Activated naive CD8-positive, alpha-beta T cell treated with anti-CD3 and anti-CD28 coated beads, Interleukin-2, amount 10 ng/mL, durations not matched to agents 7 days and 5 days (primary cell): ENCODE results near the gene MAP4. TPM values are rescaled to one million over a fixed set of nuclear protein-coding genes. Genes with fewer than 3 reads are reported as not detected.

Experiments
- ATAC-seq: fragments of 150-1000 bp; cut with Tn5 transposase; one replicate; pipeline ENCODE4 v1.10.0; 2021; ENCODE audit warnings: low read depth, moderate library complexity
- POLR2A ChIA-PET: fragments of 350-600 bp; sonication (Branson Sonifier 250); formaldehyde crosslinking; loops from one replicate; lab custom pipeline; 2021; ENCODE audit warnings: antibody characterized with exemption; lab: Charles Lee
- DNase-seq: peaks from one replicate; pipeline ENCODE4 v3.0.0; 2021
- H3K27ac Mint-ChIP-seq: one replicate; pipeline ENCODE4 v1.8.0; 2022; ENCODE audit warnings: mild to moderate bottlenecking, mixed read lengths
- H3K27me3 Mint-ChIP-seq: one replicate; pipeline ENCODE4 v1.8.0; 2022; ENCODE audit warnings: mild to moderate bottlenecking, moderate library complexity, mixed read lengths
- H3K36me3 Mint-ChIP-seq: one replicate; pipeline ENCODE4 v1.8.0; 2021; ENCODE audit warnings: mild to moderate bottlenecking, mixed read lengths
- H3K4me1 Mint-ChIP-seq: one replicate; pipeline ENCODE4 v1.8.0; 2021; ENCODE audit warnings: mixed read lengths
- H3K4me3 Mint-ChIP-seq: one replicate; pipeline ENCODE4 v1.8.0; 2022; ENCODE audit warnings: mild to moderate bottlenecking, moderate library complexity, mixed read lengths
- H3K9me3 Mint-ChIP-seq: one replicate; pipeline ENCODE4 v1.8.0; 2021; ENCODE audit warnings: mixed read lengths
- total RNA-seq, 2 experiments: library from RNA; stranded (reverse); gene quantifications; one replicate each; pipeline ENCODE4 v1.2.3, GENCODE V29; 2021

MAP4 gene
- total RNA-seq, 2 experiments from 2014 or later: 118 to 119 TPM

DNA sequence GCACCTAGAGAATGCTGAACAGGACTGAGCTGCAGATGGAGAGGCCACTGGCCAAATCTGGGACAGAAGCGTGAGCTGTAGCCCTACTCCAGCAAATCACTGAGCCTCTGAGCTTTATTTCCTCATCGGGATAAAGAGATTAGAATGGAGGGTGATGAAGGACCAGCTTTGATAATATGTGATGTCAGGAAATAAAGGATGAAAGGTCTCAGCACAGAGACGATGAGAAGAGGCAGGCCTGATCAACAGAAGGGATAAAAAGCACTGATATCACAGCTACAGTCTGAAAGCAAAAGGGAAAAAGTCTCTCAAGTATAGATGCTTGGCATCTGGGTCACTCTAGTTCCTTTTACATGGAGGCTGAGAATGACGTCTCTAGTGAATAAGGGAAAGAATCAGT is 143.3 kb downstream of the MAP4 start:
- H3K4me3 Mint-ChIP-seq: no peak overlapping the region
- POLR2A ChIA-PET: no interaction called here
- no peak for ATAC-seq
- no peak overlapping the region for H3K27ac Mint-ChIP-seq
- peaks cover 10% of the 10 kb centered on the region for H3K4me1 Mint-ChIP-seq
- no peaks in the 10 kb centered on the region for H3K27me3 Mint-ChIP-seq
- peaks cover 31% of the 10 kb centered on the region for H3K36me3 Mint-ChIP-seq
- no peak for DNase-seq
- no peaks in the 10 kb centered on the region for H3K9me3 Mint-ChIP-seq

- DNase-seq (no peak), ATAC-seq (no peak)
- Mint-ChIP-seq H3K4me3 (no peak overlapping the region), H3K27ac (no peak overlapping the region), H3K9me3 (no peaks in the 10 kb centered on the region), H3K36me3 (peaks cover 29% of the 10 kb centered on the region), H3K27me3 (no peaks in the 10 kb centered on the region), H3K4me1 (peaks cover 1% of the 10 kb centered on the region)
- POLR2A ChIA-PET: no interaction called here
These were observed 144.8 kb downstream of the MAP4 start for GRCh38 chr3:47871389-47871788.

GRCh38 chr3:47870702-47871260 is 145.4 kb downstream of the MAP4 start:
- H3K27ac Mint-ChIP-seq: no peak overlapping the region
- POLR2A ChIA-PET: no interaction called here
- ATAC-seq (no peak), DNase-seq (no peak)
- H3K27me3 Mint-ChIP-seq: no peaks in the 10 kb centered on the region
- peaks cover 1% of the 10 kb centered on the region for H3K4me1 Mint-ChIP-seq
- H3K36me3 Mint-ChIP-seq: peaks cover 34% of the 10 kb centered on the region
- H3K4me3 Mint-ChIP-seq: no peak overlapping the region
- no peaks in the 10 kb centered on the region for H3K9me3 Mint-ChIP-seq

DNA sequence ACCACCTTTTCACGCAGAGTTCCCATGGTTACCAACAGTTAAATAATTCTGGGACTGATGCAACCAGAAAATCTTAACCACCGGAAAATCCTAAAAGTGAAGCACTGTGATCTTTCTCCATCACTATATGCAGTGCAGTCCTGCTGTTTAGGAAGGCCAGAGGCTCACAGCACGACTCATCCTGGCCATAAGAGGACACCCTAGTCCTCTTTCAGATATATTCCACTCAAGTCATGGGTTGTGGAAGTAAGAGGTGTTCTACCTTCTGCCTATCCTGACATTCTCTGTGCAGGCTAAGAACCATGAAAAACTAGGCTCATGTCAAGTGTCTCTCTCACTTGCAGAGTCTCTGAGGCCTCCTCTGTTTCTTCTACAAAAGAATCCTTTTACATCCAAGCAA is 146.1 kb downstream of the MAP4 start:
- no peak for DNase-seq
- no peak overlapping the region for H3K4me3 Mint-ChIP-seq
- no peaks in the 10 kb centered on the region for H3K27me3 Mint-ChIP-seq
- peaks cover 1% of the 10 kb centered on the region for H3K4me1 Mint-ChIP-seq
- POLR2A ChIA-PET: no interaction called here
- H3K36me3 Mint-ChIP-seq: peaks cover 34% of the 10 kb centered on the region
- no peak for ATAC-seq
- no peak overlapping the region for H3K27ac Mint-ChIP-seq
- no peaks in the 10 kb centered on the region for H3K9me3 Mint-ChIP-seq

GRCh38 chr3:47868306-47868705 is 147.9 kb downstream of the MAP4 start:
- POLR2A ChIA-PET: no interaction called here
- Mint-ChIP-seq H3K27ac (no peak overlapping the region), H3K4me1 (peaks cover 1% of the 10 kb centered on the region), H3K36me3 (peaks cover 31% of the 10 kb centered on the region), H3K4me3 (no peak overlapping the region), H3K9me3 (no peaks in the 10 kb centered on the region), H3K27me3 (no peaks in the 10 kb centered on the region)
- ATAC-seq: no peak
- DNase-seq: no peak

DNA sequence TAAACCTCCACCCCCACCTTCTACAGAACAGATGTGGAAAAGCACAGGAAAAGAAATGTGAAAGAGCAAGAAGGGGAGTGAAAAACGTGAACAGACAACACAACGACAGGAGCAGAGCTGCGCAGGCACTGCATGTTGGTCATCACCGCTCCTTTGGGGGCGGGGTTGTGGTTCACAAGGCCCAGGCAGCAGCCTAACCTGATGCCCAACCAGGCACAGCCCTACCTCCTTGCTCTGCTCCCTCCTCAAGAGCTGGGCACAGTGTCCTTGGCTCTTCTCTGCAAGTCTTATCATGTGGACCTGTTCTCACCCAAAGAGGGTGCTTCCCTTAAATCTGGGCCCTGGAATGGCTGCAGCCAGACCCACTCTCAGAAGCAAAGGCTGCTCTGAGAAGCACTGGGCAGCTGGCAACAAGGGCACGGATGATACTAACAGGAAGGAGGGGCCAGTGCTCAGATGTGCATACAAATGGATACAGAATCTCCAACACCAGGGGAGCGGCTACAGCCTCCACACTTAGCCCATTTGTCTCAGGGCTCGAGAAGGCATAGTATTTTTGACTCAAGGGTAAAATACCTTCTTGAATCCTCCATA is 148.7 kb downstream of the MAP4 start:
- H3K4me3 Mint-ChIP-seq: no peak overlapping the region
- peaks cover 1% of the 10 kb centered on the region for H3K4me1 Mint-ChIP-seq
- peaks cover 31% of the 10 kb centered on the region for H3K36me3 Mint-ChIP-seq
- H3K27me3 Mint-ChIP-seq: no peaks in the 10 kb centered on the region
- ATAC-seq: no peak
- DNase-seq: no peak
- H3K27ac Mint-ChIP-seq: peak overlapping the region; percentile 42
- no peaks in the 10 kb centered on the region for H3K9me3 Mint-ChIP-seq
- POLR2A ChIA-PET: no interaction called here

DNA sequence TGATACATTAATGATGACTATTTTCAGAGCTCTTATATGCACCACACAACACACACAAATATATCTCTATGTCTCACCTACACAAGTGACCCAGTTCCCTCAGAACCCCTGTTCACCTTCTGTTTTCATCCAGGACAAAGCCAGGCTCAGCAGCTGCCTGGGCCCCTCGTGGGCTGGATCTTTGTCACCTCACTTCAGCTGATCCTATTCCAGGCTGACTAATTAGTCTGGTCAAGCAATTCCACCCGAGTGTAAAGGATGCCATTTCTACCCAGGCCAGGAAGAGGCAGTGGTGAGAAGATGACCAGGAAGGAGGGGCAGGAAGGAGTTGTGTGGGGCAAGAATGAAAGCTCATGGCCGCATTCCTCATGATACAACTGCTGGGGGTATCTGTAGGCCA is 151.0 kb downstream of the MAP4 start:
- DNase-seq: no peak
- Mint-ChIP-seq H3K4me3 (no peak overlapping the region), H3K27me3 (no peaks in the 10 kb centered on the region), H3K36me3 (peaks cover 24% of the 10 kb centered on the region), H3K27ac (peak overlapping the region; percentile 35), H3K9me3 (no peaks in the 10 kb centered on the region), H3K4me1 (peaks cover 1% of the 10 kb centered on the region)
- POLR2A ChIA-PET: no interaction called here
- ATAC-seq: no peak

- POLR2A ChIA-PET: no interaction called here
- ATAC-seq: no peak
- Mint-ChIP-seq H3K9me3 (no peaks in the 10 kb centered on the region), H3K36me3 (peaks cover 15% of the 10 kb centered on the region), H3K4me1 (no peaks in the 10 kb centered on the region), H3K27me3 (no peaks in the 10 kb centered on the region), H3K4me3 (no peak overlapping the region), H3K27ac (no peak overlapping the region)
- DNase-seq: no peak
These were observed 152.7 kb downstream of the MAP4 start for GRCh38 chr3:47863391-47864128.

GRCh38 chr3:47859956-47860605 is 156.1 kb downstream of the MAP4 start:
- DNase-seq: no peak
- no peak for ATAC-seq
- H3K9me3 Mint-ChIP-seq: no peaks in the 10 kb centered on the region
- peaks cover 9% of the 10 kb centered on the region for H3K36me3 Mint-ChIP-seq
- H3K27ac Mint-ChIP-seq: no peak overlapping the region
- H3K4me1 Mint-ChIP-seq: no peaks in the 10 kb centered on the region
- no peak overlapping the region for H3K4me3 Mint-ChIP-seq
- POLR2A ChIA-PET: no interaction called here
- no peaks in the 10 kb centered on the region for H3K27me3 Mint-ChIP-seq

- POLR2A ChIA-PET: no interaction called here
- ATAC-seq (no peak), DNase-seq (no peak)
- Mint-ChIP-seq H3K9me3 (no peaks in the 10 kb centered on the region), H3K4me1 (no peaks in the 10 kb centered on the region), H3K27ac (no peak overlapping the region), H3K27me3 (no peaks in the 10 kb centered on the region), H3K4me3 (no peak overlapping the region), H3K36me3 (peaks cover 13% of the 10 kb centered on the region)
These were observed 159.1 kb downstream of the MAP4 start for GRCh38 chr3:47857151-47857550.

- no peak overlapping the region for H3K27ac Mint-ChIP-seq
- H3K4me1 Mint-ChIP-seq: no peaks in the 10 kb centered on the region
- H3K4me3 Mint-ChIP-seq: no peak overlapping the region
These were observed 159.5 kb downstream of the MAP4 start for GRCh38 chr3:47856669-47857068.

DNA sequence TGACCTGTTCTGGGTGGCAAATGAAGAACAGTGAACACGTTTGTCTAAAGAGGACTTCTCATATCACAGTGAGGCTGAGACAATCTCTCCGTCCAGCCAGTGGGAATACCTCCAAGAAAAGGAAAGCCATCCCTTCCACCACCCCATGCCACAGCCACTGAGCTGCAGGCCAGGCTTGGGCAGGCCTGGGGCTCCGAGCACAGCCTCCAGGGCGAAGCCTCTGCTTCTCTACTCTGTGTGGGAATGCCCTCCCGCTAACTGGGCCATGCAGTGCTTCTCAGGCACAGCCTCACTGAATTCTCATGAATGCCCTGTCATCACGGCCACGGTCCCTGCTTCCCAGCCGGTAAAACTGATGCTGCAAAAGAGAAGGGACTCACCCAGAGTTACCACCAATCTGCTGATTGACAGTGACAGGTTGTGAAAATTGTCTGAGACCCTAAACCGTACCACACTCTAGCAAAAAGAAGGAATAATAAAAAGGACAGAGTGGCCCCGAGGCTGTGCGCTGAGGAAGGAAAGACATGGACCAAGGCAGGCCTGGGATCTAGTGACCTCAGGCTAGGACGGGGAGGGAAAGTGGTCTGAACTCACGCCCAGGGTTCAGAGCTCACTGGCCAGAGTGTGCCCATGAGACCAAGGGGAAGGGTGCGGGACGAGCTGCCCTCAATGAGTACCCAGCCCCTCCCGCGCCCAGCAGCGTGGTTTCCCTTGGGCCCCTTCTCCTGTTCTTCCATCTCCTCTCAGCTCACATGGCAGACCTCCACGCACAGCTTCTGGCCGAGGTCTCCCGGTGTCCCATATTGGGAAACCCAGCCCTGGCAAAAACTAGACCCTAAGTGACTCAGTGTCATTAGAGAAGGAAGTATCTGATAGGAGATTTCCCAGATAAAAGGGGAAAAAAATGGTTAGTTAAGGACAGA is 160.5 kb downstream of the MAP4 start:
- POLR2A ChIA-PET: no interaction called here
- H3K27ac Mint-ChIP-seq: no peak overlapping the region

More at GRCh38 chr3:47856669-47857068, 159.5 kb downstream of the MAP4 start:
- POLR2A ChIA-PET: no interaction called here
- ATAC-seq (no peak), DNase-seq (no peak)
- peaks cover 13% of the 10 kb centered on the region for H3K36me3 Mint-ChIP-seq
- no peaks in the 10 kb centered on the region for H3K9me3 Mint-ChIP-seq
- H3K27me3 Mint-ChIP-seq: no peaks in the 10 kb centered on the region

More for the DNA sequence above, 160.5 kb downstream of the MAP4 start:
- no peak for DNase-seq
- H3K4me3 Mint-ChIP-seq: no peak overlapping the region
- no peaks in the 10 kb centered on the region for H3K9me3 Mint-ChIP-seq
- H3K36me3 Mint-ChIP-seq: peaks cover 13% of the 10 kb centered on the region
- H3K27me3 Mint-ChIP-seq: no peaks in the 10 kb centered on the region
- ATAC-seq: no peak
- H3K4me1 Mint-ChIP-seq: no peaks in the 10 kb centered on the region
